HG03432 (cell line): ENCODE data around the gene CORIN.
A peak's percentile ranks its signal among the peaks of the same experiment; 100 is the strongest.

Experiments used
- ATAC-seq: cut with Tn5 transposase; IDR thresholded peaks from one replicate; pipeline ENCODE4 v1.9.1; 2021; ENCODE audit warnings: mild to moderate bottlenecking, moderate library complexity; ENCODE audit not compliant: unreplicated experiment

CORIN gene

DNA sequence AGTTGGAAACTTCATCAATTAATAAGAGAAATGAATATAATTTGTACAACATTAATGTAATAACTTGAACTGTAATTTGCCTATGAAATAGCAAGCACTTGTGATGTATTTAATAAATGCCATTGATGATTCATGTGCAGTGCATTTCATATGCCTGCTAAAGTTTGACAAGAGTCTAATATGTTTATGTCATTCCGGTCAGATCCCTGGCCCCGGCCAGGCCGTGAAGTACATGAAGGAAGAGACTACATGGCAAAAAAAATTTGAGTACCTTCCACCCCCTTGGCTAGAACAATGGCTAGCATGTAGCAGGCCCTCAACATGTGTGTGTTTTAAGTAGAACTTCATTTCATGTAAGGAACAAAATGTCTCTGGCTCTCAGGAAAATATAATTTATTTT, 191.5 kb downstream of the CORIN start:
- ATAC-seq = no peak

DNA sequence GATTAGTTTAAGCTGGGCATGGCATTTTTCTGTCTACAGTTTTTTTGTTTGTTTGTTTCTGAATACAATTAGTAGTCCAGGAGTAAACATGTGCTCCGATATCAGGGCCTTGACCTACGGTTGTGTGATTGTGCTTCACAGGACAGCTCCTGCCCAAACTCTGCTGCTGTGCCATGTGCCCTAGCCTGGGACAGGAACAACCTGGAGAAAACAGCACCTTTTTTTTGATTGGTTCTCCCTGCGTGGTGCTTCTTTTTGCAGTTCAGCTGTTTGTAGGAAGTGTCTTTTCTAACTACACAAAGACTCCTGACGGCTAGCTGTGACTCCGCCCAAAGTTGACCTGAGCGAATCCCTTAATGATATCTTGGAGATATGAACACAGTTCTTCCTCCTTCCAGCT, 194.0 kb downstream of the CORIN start:
- ATAC-seq = no peak

DNA sequence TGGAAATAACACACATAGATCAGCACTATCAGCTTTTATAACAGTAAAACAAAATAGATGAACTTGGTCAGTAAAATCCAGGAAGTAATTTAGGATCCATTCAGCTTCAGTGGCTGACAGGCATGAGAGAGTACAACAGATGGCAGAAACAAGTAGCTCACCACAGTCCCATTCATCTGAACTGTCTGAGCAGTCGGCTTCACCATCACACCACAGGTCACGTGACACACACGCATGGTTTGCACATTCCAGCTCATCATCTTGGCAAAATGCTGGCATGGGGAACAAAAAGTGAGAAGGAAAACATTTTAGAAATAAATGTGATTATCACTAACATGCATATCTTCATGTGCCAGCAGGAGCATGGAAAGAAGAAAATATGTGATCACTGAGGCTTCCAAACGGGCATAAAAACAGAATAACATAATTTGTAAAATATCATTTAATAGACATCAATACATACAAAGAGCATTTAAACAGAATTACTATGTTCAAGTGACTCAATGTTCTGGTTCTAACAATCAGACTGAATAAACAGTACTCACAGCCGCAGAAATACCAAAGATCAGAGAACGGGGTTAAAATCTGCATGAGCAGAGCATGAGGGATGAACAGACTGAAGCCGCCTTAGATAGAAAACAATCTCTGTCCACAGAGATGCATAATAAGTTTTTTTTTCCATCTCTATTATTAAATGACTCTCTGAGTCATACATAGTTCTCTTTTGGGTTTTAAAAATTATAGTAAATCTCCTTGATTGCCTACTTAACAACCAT, 194.7 kb downstream of the CORIN start:
- ATAC-seq = no peak

- ATAC-seq = no peak
Measured at GRCh38 chr4:47642191-47642830, 195.6 kb downstream of the CORIN start.

- no peak for ATAC-seq
Measured at GRCh38 chr4:47641755-47642154, 196.1 kb downstream of the CORIN start.

DNA sequence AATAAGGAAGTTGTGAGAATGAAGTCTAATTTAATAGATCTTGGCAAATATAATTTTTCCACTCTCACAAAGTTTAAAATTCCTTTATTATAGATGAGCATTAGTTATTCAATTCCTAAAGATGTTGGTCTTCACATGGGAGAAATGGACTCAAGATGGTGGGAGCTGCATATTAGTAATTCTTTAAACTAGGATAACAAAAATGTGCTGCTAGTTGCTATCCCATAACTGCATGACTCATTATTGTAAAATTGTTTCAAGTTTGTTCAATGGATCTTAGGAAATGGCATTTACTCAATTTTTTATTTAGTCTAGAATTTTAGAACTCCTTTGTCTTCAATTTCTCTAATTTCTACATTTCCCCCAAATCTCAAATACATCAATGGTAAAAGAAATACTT, 197.0 kb downstream of the CORIN start:
- no peak for ATAC-seq

GRCh38 chr4:47639531-47639930, 198.3 kb downstream of the CORIN start:
- ATAC-seq = peak; percentile 60

- ATAC-seq = no peak
Measured at GRCh38 chr4:47631161-47631560, 206.7 kb downstream of the CORIN start.

DNA sequence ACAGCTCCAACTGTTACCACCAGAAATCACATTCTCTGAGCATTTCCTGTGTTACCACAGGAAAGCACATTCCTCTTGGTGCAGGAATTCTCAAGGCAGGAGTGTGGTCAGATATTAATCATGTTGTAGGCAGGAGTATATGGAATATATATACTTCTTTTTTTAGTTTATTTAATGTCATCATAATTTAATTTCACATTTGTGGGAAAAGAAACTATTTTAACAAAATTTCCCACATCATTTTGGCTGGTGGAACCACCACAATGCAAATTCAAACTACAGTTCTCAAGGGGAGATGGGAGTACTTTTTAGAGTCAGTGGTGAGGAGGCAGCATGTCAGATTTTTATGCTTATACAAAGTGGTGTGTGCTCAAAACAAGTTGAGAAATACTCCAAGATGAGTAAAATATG, 213.8 kb downstream of the CORIN start:
- ATAC-seq = no peak

DNA sequence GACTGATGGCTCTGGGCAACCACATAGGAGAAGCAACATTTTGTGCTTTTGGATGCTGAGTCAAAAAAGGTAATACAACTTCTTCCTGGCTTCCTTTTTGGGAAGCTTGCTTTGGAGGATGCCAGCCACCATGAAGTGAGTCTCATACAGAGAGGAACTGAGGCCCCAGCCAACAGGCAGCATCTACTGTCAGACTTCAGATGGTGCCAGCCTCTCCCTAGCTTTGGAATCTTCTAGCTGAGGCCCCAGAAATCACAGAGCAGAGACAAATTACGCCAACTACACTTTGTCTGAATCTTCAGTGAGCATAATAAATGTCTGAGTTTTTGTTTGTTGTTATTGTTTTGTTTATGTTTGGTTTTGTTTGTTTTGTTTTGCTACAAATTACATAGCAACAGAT, 216.7 kb downstream of the CORIN start:
- no peak for ATAC-seq

DNA sequence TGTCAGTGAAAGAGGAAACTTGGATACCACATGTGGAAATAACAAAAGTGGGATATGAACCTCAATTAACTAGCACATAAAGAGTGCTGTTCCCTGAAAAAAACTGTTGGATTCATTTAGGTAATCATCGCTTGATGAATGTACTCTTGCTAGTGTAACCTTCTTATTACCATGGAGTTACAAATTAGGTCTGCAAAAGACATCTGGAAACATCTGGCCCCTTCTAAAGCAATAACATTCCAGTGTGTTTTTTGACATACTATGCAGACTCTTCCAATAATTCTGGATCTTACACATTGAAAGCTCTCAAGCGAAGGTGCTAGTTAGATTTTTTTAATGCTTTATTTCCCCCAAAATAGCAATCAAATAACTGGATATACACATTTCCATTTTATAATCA, 218.2 kb downstream of the CORIN start:
- no peak for ATAC-seq

DNA sequence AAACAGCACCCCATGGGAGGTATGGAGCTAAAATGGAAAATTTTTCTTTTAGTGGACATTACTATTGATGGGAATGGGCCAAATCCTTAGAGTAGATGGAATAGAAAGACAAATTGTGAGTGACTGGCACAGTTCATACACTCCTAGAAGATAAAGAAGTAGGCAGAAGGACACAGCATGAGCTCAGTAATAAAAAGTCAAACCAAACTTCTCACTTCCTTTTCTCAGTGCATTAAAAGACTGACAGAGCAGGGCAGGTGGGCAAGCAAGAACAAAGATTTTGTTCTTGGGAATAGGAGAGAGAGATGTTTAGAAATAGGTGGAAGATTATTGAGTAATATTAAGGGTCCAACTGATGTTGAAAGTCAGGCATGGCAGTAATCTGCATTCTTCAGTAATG, 220.3 kb downstream of the CORIN start:
- peak; percentile 77 for ATAC-seq

- no peak for ATAC-seq
Measured at GRCh38 chr4:47615385-47615784, 222.5 kb downstream of the CORIN start.

- no peak for ATAC-seq
Measured at GRCh38 chr4:47612116-47613023, 225.5 kb downstream of the CORIN start.

- ATAC-seq = no peak
Measured at GRCh38 chr4:47606482-47606881, 231.4 kb downstream of the CORIN start.

DNA sequence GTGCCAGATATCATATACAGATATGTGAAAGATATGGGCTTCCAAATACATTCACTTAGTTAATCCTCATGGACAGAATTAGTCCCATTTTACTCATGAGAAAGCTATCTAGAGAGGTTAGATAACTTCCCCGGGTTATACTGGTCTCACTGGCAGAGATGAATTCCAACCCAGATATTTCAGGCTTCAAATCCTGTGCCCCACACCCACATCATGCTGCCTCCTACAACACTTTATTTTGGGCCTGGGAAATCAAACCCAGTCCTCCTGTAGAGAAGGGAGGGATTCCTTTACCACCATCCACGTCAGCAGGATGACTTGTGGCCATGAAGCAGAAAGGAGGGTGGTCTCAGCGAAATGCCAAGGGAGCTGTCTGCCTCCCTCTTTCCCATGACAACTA, 239.0 kb downstream of the CORIN start:
- ATAC-seq = no peak

DNA sequence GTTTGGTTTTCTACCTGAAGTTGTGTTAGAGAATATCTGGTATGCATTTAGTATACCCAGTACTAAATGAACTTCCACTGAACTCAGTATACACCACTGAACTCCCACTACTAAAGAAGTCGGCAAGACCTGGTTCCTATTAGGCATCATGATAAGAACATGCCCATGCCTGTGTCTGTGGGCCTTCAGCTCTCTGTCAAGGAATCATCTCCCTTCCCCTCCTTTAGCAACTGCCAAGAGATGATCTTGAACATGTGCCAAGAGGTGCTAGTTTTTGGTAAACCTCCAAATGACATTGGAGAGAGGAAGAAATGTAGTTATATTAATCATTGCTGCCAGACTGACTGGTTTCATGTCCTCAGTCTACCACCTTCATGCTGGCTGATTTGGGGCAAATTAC, 239.5 kb downstream of the CORIN start:
- ATAC-seq = no peak

DNA sequence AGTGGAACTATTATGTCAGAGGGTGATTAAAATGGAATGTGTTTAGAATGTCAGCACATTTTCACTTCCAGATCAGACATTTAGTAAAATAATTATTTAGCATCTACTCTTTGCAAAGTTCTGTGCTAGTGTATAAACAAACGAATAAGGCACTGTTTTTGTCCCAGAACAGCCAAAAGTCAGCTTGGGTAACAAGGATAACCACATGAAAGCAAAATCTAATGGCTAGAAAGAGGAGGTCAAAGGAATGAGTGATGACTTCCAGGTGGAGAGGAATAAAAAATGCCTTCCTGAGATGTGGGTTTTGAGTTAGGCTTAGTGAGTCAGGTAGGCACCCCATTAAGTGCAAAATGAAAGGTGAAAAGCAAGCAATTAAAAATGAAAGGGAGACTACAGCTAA, 240.2 kb downstream of the CORIN start:
- ATAC-seq = no peak

DNA sequence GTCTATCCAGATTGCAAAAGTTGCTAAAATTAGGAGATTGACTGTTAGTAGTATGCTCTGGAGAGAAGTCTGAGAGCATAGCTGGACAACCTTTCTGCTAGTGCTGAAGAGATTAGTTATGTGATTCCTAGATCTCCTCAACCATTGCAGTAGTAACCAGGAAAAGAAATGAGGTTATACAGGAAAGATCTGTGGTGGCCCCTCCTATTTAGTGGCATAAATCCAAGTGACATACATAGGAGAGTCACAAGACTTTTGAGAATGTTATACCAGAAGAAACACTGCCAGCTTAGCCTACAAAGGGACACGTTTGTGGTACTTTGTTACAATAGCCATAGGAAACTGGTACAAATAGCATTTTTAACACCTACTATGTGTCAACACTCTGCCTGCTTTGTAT, 247.5 kb downstream of the CORIN start:
- ATAC-seq = no peak

- ATAC-seq = no peak
Measured at GRCh38 chr4:47579235-47579634, 258.6 kb downstream of the CORIN start.

GRCh38 chr4:47577779-47578553, 259.9 kb downstream of the CORIN start:
- ATAC-seq = no peak
